HFF-Myc (cell line): Measurements from ENCODE around the gene ARHGAP15.

Experiments used
- DNase-seq: peaks from one replicate; pipeline ENCODE4 v3.0.0-alpha.2; 2011; ENCODE audit warnings: low read depth; ENCODE audit errors: extremely low read depth
- H3K4me3 ChIP-seq: replicated peaks from 2 replicates; pipeline ENCODE4 v1.5.1; 2011; ENCODE audit warnings: low read depth, mild to moderate bottlenecking, control low read depth, low read length
- TF ChIP-seq, protein P1 (sequence below): IDR thresholded peaks from 2 replicates; pipeline ENCODE4 v1.5.1; 2012; ENCODE audit warnings: mild to moderate bottlenecking, low read depth, low read length, control low read depth; ENCODE audit errors: missing control alignments

ARHGAP15 gene

DNA sequence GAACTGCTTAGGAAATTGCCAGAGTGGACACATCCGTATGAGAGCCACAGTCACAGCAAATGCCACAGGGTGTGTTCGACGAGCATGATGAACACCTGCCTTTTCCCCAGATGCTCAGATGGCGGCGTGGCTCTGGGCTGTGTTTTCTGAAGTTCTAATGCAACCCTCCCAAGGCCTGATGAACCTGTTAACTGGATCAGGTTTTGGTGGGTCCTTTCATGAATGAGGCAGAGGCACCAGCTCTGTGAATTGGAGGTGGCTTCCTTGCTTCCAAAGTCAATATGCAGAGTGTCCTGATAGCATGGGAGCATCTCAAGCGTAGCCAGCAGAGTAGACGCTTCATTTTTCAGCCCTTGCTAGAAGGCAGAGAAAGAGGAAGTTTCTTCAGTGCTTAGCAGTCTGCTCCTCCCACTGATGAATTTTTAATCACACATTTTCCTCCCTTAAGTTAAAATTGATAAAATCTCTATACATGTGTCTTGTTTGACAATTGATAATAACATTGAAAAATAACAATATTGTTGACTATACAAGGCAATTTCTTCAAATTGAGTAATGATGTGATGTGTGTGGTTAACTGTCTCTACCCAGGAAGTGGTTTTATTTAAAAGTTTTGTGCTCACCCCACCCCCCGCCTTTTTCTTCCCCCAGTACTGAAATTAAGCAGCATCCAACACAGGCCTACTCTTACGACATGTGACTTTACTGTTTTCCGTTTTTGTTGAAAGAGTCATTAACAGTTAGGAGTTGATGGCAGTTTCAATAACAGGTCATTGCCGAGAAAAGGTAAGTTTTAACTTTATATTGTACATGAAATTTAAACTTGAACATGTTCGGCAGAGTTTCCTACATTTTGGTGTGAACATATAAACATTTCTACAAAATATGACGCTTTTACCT, at the start of gene ARHGAP15:
Gene ARHGAP15, plus strand, starts transcription at position 739 of the 900 bp plus-strand sequence.
- H3K4me3 ChIP-seq: no peak within 1 kb of the TSS
- TF ChIP-seq, protein P1, sequence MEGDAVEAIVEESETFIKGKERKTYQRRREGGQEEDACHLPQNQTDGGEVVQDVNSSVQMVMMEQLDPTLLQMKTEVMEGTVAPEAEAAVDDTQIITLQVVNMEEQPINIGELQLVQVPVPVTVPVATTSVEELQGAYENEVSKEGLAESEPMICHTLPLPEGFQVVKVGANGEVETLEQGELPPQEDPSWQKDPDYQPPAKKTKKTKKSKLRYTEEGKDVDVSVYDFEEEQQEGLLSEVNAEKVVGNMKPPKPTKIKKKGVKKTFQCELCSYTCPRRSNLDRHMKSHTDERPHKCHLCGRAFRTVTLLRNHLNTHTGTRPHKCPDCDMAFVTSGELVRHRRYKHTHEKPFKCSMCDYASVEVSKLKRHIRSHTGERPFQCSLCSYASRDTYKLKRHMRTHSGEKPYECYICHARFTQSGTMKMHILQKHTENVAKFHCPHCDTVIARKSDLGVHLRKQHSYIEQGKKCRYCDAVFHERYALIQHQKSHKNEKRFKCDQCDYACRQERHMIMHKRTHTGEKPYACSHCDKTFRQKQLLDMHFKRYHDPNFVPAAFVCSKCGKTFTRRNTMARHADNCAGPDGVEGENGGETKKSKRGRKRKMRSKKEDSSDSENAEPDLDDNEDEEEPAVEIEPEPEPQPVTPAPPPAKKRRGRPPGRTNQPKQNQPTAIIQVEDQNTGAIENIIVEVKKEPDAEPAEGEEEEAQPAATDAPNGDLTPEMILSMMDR: no peak
- no peak for DNase-seq

DNA sequence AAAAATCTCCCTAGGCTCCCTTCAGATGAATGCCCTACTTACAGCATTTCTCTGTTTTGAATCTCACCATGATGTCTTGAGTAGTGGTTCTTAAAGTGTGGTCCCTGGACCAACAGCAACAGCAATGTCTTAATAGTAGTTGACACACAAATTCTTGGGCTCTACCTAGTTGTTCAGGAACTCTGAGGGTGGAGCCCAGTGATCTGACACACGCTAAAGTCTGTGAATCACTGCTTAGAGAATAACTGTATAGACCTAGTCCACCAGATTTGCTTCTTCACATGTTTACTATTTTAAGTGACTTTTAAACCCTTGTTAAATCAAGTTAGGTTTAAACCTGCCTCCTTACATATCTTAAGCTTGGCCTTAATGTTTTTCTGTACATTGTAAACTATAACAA, 47.6 kb upstream of the ARHGAP15 start:
- no peak overlapping the region for H3K4me3 ChIP-seq
- TF ChIP-seq, protein P1: no peak
- no peak for DNase-seq

- DNase-seq: peak; percentile 44
- TF ChIP-seq, protein P1: no peak
- no peak overlapping the region for H3K4me3 ChIP-seq
These were observed 45.6 kb upstream of the ARHGAP15 start for GRCh38 chr2:143083636-143084035.

GRCh38 chr2:143084462-143084861, 44.8 kb upstream of the ARHGAP15 start:
- DNase-seq: no peak
- TF ChIP-seq, protein P1: no peak
- H3K4me3 ChIP-seq: no peak overlapping the region

DNA sequence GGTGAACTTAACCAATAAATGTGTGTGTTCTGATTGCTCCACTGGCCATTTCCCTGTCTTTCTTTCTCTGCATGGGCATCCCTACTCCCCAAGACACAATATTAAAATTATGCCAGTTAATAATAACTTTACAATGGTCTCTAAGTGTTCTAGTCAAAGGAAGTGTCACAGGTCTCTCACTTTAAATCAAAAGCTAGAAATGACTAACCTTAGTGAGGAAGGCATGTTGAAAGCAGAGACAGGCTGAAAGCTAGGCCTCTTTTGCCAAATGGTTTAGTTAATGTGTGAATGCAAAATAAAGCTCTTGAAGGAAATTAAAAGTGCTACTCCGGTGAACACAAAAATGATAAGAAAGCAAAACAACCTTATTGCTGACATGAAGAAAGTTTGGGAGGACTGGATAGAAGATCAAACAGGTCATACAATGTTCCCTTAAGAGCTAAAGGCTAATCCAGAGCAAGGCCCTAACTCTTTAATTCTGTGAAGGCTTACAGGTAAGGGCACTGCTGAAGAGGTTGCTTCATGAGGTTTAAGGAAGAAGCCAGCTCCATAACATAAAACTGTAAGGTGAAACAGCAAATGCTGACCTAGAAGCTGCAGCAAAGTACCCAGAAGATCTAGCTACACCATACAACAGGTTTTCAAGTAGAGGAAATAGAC, 44.0 kb upstream of the ARHGAP15 start:
- H3K4me3 ChIP-seq: no peak overlapping the region
- TF ChIP-seq, protein P1: no peak
- DNase-seq: no peak

DNA sequence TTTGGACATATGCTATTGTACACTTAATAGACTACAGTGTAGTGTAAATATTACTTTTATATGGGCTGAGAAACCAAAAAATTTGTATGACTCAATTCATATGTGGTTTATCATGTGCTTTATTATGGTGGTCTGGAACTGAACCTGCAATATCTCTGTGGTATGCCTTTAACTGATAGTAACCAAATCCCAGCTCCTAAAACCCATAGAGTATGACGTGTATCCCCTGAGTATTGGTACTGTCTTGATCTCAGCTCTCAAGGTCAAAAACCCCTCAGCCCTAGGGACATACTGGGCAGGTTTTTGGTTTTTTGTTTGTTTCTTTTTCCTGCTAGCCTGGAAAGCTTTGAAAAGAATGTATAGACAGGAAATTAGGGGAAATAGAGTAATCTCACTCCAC, 42.2 kb upstream of the ARHGAP15 start:
- DNase-seq: no peak
- TF ChIP-seq, protein P1: no peak
- no peak overlapping the region for H3K4me3 ChIP-seq
